ENCODE measurements around the gene HSDL1. TPM values are rescaled to one million over a fixed set of nuclear protein-coding genes. Genes with fewer than 3 reads are reported as not detected.

HSDL1 gene
- total RNA-seq, 1 experiment from 2014 or later, result 19.3 TPM

DNA sequence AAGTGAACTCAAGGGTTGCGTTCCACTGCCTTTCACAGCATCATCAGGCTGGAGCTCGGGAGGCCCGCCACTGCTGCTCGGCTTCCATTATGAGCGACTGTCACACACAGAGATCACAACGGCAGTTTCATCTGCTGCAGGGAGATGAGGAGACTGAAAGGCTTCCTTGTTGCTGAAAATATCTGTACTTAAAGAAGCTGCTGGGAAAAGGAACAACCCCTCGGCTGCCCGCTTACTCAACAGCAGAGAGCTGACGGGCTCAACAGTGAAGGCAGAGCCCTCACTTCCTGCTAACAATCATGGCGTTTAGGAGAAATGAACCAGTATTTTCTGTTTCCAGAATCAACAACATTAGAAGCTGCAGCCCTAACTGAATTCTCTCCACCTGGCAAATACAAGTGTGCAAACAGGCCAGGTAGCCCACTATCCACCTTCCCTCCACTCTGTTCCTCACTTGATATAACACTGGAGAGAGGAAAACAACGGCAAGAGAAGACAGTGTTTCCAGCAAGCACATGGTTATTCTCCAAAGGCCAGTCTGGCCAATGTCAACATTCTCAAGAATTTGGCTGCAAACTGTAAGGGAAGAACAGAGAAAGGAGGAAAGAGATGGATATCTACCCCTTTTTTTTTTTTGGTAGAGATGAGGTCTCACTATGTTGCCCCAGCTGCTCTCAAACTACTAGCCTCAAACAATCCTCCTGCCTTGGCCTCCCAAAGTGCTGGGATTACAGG lies 62.0 kb downstream of the HSDL1 start:
- no peak for DNase-seq (ENCODE audit: low read depth)

- no peak for DNase-seq (ENCODE audit: low read depth)
These were observed 62.9 kb downstream of the HSDL1 start for GRCh38 chr16:84082110-84082509.

- no peak for DNase-seq (ENCODE audit: low read depth)
These were observed 63.5 kb downstream of the HSDL1 start for GRCh38 chr16:84081446-84081989.

DNA sequence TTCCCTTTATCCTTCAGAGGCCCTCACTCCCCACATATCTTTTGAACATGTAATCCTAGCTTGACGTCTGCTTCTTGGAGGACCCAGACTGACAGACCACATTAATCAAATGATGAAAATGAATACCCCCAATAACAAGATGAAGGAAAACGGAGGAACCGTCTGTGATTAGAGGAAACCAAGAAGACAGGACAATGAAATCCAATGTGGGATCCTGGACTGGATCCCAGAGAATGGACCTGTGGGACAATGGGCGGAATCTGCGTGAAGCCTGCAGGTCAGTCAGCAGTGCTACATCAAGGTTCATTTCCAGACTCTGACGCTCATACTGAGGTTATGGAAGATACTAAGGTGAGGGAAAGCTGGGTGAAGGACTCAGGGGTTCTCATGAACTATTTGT lies 64.2 kb downstream of the HSDL1 start:
- DNase-seq (ENCODE audit: low read depth), result no peak

DNA sequence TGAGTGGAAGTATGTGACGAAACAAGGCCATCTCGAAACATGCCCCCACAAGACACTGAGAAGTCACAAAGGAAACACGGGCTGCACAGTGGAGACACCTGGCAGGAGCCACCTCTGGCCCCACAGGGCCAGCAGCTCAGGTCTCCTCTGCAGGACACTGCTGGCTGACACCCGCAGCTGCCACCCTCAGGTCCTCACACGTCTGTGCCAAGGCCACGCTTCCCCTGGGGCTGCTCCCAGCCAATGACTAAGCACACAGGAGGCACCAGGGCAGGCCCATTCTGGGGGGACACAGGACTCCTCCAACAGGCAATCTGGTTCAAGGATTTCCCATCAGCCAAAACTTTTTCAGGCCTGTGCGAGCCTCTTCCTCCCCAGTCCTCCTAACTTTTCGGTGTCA lies 64.6 kb downstream of the HSDL1 start:
- DNase-seq (ENCODE audit: low read depth), result no peak

GRCh38 chr16:84079664-84080063 lies 65.3 kb downstream of the HSDL1 start:
- no peak for DNase-seq (ENCODE audit: low read depth)

GRCh38 chr16:84075376-84075775 lies 69.6 kb downstream of the HSDL1 start:
- no peak for DNase-seq (ENCODE audit: low read depth)

DNA sequence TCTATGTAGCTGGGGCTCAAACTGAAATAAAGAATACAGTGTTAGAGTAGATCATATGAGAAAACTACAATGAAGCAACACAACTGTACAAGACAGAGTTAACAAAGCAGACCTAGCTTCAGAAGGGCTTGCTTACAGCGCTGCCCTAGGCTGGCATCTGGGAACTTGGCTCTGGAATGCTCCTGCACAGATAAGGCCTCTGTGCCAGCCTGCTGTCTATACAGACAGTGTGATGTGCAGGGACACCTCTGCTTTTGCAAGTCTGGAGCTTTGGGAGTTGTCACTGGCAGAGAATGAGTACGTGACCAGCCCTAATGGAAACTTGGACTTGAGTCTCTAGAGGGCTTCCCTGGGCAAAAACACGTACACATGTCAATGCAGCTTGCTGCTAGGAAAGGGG lies 70.3 kb downstream of the HSDL1 start:
- DNase-seq (ENCODE audit: low read depth), result no peak

Other genes with a start within 250 kb of the HSDL1 start
- 0.47 and 1.2 TPM in 2 replicates for gene MLYCD, start 246.1 kb downstream of the HSDL1 start, total RNA-seq (2014; rRNA removed; shearing (Covaris generic))
- gene OSGIN1, start 191.9 kb downstream of the HSDL1 start, total RNA-seq (2014; rRNA removed; shearing (Covaris generic)), result 2.1 and 3.8 TPM in 2 replicates
- not detected in 2 replicates for gene NECAB2, start 176.9 kb downstream of the HSDL1 start, total RNA-seq (2014; rRNA removed; shearing (Covaris generic))
- not detected in 2 replicates for gene SLC38A8, start 102.4 kb downstream of the HSDL1 start, total RNA-seq (2014; rRNA removed; shearing (Covaris generic))
- 62.4 and 72.8 TPM in 2 replicates for gene MBTPS1, start 28.2 kb downstream of the HSDL1 start, total RNA-seq (2014; rRNA removed; shearing (Covaris generic))
- gene DNAAF1, start 131 bp upstream of the HSDL1 start, total RNA-seq (2014; rRNA removed; shearing (Covaris generic)), result not detected in 2 replicates
- gene TAF1C, start 41.9 kb upstream of the HSDL1 start, total RNA-seq (2014; rRNA removed; shearing (Covaris generic)), result 26.4 and 27.8 TPM in 2 replicates
- gene ADAD2, start 46.0 kb upstream of the HSDL1 start, total RNA-seq (2014; rRNA removed; shearing (Covaris generic)), result not detected in 2 replicates
- not detected in 2 replicates for gene KCNG4, start 94.8 kb upstream of the HSDL1 start, total RNA-seq (2014; rRNA removed; shearing (Covaris generic))
- gene WFDC1, start 149.7 kb upstream of the HSDL1 start, total RNA-seq (2014; rRNA removed; shearing (Covaris generic)), result 0.37 TPM in 1 of 2 replicates, not detected in the other
- gene ATP2C2, start 223.4 kb upstream of the HSDL1 start, total RNA-seq (2014; rRNA removed; shearing (Covaris generic)), result not detected in 2 replicates

Data from HT1080 (cell line).